GM10266 (cell line): ENCODE results near the gene E2F4.
A peak's percentile ranks its signal among the peaks of the same experiment; 100 is the strongest.

Experiments used
- DNase-seq: peaks from one replicate; pipeline ENCODE4 v3.0.0; 2012; ENCODE audit errors: extremely low spot score
- CTCF ChIP-seq: IDR thresholded peaks from 2 replicates; pipeline ENCODE4 v1.5.1; 2012; ENCODE audit warnings: mild to moderate bottlenecking, low read depth; ENCODE audit not compliant: control insufficient read depth, insufficient read depth; ENCODE audit errors: missing control alignments

Gene E2F4

GRCh38 chr16:67170949-67171649 is 20.9 kb upstream of the E2F4 start:
- TF ChIP-seq CTCF = no peak
- no peak for DNase-seq

DNA sequence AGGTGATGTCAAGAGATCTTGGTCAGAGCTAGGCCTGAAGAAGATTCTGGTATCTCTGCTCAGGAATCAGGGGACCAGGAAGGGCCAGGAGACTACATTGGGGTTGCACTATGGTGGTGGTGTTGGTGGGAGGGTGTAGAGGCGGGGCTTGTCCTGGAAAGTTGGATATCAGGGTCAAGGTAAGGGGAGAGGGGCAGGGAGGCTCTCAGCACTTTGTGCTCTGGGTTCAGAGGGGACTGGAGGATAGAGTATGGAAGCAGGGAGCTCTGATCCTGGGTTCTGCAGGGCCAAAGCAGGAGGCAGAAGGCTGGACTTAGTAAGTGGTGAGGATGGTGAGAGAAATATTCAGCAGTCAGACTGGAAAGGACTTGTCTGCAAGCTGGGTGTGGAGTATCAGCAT is 18.6 kb upstream of the E2F4 start:
- no peak for TF ChIP-seq CTCF
- no peak for DNase-seq

GRCh38 chr16:67173808-67174705 is 17.9 kb upstream of the E2F4 start:
- TF ChIP-seq CTCF = peak; percentile 29
- peak; percentile 79 for DNase-seq

GRCh38 chr16:67174706-67175231 is 17.2 kb upstream of the E2F4 start:
- no peak for TF ChIP-seq CTCF
- DNase-seq = no peak

DNA sequence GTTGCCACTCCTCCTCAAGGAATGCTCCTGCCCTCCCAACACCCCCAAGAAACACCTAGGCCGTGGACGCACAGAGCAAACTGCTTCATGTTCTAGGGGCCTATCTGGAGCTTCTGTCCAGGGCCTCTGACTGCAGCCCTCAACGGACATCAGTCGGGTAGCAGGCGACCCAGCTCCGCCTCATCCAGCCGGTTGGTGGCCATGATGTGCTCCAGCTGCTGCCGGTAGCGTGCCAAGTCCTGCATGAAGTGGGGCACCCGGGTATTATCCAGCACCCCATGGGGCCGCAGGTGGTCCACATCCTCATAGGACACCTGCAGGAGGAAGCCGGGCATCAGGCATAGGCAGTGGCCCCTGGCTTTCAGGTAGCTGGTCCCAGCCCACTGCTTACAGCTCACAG is 15.3 kb upstream of the E2F4 start:
- no peak for DNase-seq
- TF ChIP-seq CTCF = no peak

DNA sequence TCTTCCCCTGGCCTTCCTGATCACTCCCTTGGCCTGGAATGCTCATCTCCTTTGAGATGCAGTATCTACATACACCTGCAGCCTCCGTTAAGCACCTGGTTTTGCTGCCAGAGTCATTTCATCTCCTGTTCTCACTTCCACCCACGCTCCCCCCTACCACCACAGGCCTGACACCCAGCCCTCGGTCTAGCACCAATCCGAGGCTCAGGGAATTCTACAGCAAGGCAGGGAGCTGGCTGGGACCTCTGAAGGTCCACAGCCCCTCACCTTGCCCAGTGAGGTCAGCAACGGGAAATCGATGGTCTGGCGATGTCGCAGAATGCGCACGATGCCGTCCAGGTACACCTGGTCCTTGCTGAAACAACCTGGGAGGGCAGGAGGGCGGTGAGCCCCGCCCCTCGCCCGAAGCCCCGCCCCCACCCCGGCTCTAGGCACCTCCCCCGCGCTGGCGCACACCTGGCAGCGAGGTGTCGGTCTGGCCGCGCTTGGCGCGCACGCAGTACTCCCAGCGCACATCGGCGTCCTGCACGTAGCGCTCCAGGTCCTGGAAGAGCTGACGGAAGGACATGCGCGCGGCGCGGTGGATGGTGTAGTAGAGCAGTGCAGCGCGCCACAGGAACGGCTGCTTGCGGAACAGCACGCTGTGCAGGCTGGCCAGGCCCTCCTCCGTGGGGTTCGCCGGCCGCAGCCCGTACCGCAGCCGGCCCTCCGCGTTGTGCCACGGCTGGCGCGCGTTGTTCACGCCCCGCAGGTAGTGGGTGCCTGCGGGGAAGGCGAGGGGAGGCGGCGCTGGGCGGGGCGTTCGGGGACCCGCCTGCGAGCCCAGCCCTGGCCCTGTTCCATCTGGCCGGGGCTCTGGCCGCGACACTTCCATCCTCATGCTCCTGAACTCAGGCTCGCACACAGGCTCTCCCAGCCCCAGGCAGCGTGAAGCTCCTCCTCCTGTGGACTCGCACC is 13.9 kb upstream of the E2F4 start:
- TF ChIP-seq CTCF = no peak
- no peak for DNase-seq
